Measurements from ENCODE around the gene TXNRD1. TPM values are rescaled to one million over a fixed set of nuclear protein-coding genes. Genes with fewer than 3 reads are reported as not detected.

Gene TXNRD1
- total RNA-seq, 2 donors from 2014 or later = 35.9 to 36.6 TPM

DNA sequence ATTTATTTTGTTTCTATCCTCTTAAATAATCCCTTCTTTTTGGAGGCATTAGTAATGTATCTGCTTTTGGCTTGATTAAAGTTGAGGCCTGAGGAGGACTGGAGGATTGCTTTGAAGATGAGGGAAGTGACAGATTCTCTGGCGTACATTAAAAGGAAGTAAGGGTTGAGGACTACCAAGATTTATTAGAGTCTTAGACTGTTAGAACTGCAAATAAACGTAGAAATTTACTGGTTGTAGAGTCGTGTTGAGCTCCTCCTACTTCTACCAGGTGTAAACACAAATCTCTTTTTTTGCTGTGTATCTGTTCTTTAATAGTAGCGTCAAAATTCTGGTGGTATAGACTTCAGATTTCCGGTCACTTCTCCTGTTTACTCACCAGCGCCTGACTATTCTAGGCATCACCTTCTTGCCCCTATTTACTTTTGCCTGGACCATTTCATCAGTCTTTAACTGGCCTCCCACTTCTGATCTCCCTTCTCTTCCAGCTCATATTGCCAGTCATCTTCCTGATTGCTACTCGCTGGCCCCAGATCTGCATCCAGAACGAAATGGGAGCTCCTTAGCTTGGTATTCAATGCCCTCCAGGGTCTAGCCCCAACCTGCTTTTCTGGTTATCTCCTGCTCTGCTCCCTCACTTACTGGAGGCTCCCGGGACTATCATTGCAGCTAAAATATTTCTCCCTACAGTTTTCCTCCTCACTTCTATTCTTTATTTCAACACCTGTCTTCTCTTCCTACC, 79.5 kb downstream of the TXNRD1 start:
- Histone ChIP-seq H3K9me3 (no peaks in the 10 kb centered on the region), H3K27me3 (no peaks in the 10 kb centered on the region), H3K4me3 (no peak overlapping the region), H3K27ac (no peak overlapping the region), H3K4me1 (no peaks in the 10 kb centered on the region), H3K36me3 (replicated peaks in 1 of 2; ENCODE audit: insufficient read depth in 1 of 2, low read depth in 2 of 2) (no peaks in the 10 kb centered on the region)
- TF ChIP-seq POLR2A (IDR thresholded peaks at IDR 0.05) = no peak
- TF ChIP-seq, protein P1, sequence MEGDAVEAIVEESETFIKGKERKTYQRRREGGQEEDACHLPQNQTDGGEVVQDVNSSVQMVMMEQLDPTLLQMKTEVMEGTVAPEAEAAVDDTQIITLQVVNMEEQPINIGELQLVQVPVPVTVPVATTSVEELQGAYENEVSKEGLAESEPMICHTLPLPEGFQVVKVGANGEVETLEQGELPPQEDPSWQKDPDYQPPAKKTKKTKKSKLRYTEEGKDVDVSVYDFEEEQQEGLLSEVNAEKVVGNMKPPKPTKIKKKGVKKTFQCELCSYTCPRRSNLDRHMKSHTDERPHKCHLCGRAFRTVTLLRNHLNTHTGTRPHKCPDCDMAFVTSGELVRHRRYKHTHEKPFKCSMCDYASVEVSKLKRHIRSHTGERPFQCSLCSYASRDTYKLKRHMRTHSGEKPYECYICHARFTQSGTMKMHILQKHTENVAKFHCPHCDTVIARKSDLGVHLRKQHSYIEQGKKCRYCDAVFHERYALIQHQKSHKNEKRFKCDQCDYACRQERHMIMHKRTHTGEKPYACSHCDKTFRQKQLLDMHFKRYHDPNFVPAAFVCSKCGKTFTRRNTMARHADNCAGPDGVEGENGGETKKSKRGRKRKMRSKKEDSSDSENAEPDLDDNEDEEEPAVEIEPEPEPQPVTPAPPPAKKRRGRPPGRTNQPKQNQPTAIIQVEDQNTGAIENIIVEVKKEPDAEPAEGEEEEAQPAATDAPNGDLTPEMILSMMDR (IDR thresholded peaks at IDR 0.05) = no peak
- DNase-seq (no peak), ATAC-seq (no peak)
- intact Hi-C loops (cut with DNase I) = no loop called here
- WGBS, 2 donors = 71 to 82% methylated on average over 9 of the region's 9 CpGs

DNA sequence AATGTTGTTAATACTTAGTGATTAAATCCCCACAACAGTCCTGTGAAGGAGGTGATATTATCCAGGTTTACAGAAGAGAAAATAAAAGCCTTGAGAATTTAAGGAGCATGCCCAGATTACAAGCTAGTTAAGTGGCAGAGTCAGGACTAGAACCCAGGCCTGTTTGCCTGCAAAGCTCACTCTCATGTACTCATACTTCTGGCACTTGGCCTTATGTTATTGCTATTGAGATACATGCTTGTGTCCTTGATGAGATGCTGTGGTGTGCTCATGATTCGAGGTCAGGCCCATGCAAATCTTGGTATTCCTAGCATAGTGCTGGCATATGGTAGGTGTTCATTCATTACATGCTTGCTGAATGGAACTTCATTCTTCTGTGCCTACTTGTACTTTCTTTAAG, 80.4 kb downstream of the TXNRD1 start:
- Histone ChIP-seq H3K27me3 (no peaks in the 10 kb centered on the region), H3K27ac (no peak overlapping the region), H3K36me3 (replicated peaks in 1 of 2; ENCODE audit: insufficient read depth in 1 of 2, low read depth in 2 of 2) (no peaks in the 10 kb centered on the region), H3K4me3 (no peak overlapping the region), H3K9me3 (no peaks in the 10 kb centered on the region), H3K4me1 (no peaks in the 10 kb centered on the region)
- TF ChIP-seq, protein P1 (IDR thresholded peaks at IDR 0.05) = no peak
- TF ChIP-seq POLR2A (IDR thresholded peaks at IDR 0.05) = no peak
- WGBS, 2 donors = 73 to 84% methylated on average over 1 of the region's 1 CpG
- intact Hi-C loops (cut with DNase I) = no loop called here
- ATAC-seq (no peak), DNase-seq (no peak)

DNA sequence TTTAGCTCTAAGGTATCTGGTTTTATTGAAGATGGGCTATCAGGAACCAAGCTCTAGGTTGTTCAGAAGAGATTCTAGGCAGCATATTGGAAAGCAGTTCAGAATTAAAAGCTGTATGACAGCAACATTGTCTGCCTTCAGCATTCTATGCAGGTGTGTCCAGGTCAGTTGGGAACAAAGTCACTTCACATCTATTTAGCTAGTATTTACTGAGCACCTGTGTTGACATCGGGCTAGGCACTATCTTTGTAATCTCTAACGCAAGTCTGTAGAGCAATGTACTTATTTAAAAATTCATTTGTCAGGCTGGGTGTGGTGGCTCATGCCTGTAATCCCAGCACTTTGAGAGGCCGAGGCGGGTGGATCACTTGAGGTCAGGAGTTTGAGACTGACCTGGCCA, 81.1 kb downstream of the TXNRD1 start:
- Histone ChIP-seq H3K9me3 (no peaks in the 10 kb centered on the region), H3K4me3 (no peak overlapping the region), H3K27ac (no peak overlapping the region), H3K27me3 (no peaks in the 10 kb centered on the region), H3K4me1 (no peaks in the 10 kb centered on the region), H3K36me3 (replicated peaks in 1 of 2; ENCODE audit: insufficient read depth in 1 of 2, low read depth in 2 of 2) (no peaks in the 10 kb centered on the region)
- intact Hi-C loops (cut with DNase I) = no loop called here
- no peak for TF ChIP-seq POLR2A (IDR thresholded peaks at IDR 0.05)
- DNase-seq (no peak), ATAC-seq (no peak)
- WGBS, 2 donors = 61 to 62% methylated on average over 4 of the region's 4 CpGs

DNA sequence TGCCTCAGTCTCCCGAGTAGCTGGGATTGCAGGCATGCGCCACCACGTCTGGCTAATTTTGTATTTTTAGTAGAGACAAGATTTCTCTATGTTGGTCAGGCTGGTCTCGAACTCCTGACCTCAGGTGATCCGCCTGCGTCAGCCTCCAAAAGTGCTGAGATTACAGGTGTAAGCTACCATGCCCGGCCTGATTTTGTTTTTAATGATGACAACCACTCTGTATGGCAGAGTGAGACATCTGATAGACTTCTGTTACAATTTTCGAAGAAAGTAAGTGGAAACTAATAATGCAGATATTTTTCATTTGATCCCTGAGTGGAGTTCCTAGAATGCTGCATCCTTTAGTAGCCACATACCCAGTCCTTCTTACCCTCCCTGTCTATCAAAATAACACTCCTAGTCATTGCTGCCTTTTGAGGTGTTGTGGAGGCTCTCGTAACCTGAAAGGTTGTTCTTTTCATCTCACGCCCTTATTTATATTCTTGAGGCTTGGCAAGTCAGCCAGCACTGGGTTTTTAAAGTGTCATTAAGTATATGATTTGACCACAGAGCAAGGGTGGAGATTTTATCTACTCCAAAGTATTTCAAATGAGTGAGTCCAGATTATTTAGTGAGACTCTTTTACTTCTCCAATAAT, 82.0 kb downstream of the TXNRD1 start:
- no peaks in the 10 kb centered on the region for H3K4me1 ChIP-seq
- no peaks in the 10 kb centered on the region for H3K9me3 ChIP-seq
- H3K27ac ChIP-seq = no peak overlapping the region
- ATAC-seq (no peak), DNase-seq (no peak)
- H3K36me3 ChIP-seq (replicated peaks in 1 of 2; ENCODE audit: insufficient read depth in 1 of 2, low read depth in 2 of 2) = no peaks in the 10 kb centered on the region
- intact Hi-C loops (cut with DNase I) = no loop called here
- no peaks in the 10 kb centered on the region for H3K27me3 ChIP-seq
- 91 to 93% methylated on average over 10 of the region's 10 CpGs for WGBS, 2 donors
- no peak overlapping the region for H3K4me3 ChIP-seq
- TF ChIP-seq, protein P1 (IDR thresholded peaks at IDR 0.05) = no peak
- TF ChIP-seq POLR2A (IDR thresholded peaks at IDR 0.05) = no peak

DNA sequence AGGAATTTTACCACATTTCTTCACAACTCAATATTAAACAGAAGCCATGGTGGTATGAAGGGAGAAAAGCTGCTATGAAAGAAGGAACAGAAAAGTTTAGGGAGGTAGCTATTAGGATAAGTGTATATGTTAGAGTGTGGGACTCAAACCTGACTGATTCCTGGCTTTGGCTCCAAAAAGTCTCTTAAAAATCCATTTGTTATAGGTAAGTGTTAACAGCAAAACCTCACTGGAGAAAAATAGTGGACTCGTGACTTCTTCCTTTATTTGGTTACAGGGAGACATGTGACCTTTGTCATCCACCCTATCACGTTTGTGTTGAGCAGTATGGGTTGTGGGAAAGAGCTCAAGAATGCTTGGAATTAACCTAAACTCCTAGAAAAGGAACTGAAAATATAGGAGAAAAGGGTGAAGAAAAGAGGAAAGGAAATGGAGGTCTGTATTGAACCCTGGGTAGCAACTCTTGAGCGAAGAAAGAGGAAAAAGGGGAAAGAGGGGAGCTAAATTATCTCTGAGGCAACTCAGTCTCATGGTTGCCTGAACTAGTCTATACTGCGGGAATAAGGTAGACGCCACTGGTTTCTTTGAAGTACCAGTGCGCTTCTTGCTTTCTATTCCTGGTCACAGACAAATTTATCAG, 84.4 kb downstream of the TXNRD1 start:
- intact Hi-C loops (cut with DNase I) = no loop called here
- TF ChIP-seq, protein P1 (IDR thresholded peaks at IDR 0.05) = no peak
- no peak for TF ChIP-seq POLR2A (IDR thresholded peaks at IDR 0.05)
- no peak overlapping the region for H3K4me3 ChIP-seq
- H3K27ac ChIP-seq = no peak overlapping the region
- H3K9me3 ChIP-seq = no peaks in the 10 kb centered on the region
- H3K4me1 ChIP-seq = peaks cover 15% of the 10 kb centered on the region
- H3K27me3 ChIP-seq = no peaks in the 10 kb centered on the region
- H3K36me3 ChIP-seq (replicated peaks in 1 of 2; ENCODE audit: insufficient read depth in 1 of 2, low read depth in 2 of 2) = no peaks in the 10 kb centered on the region
- WGBS, 2 donors = 70 to 74% methylated on average over 6 of the region's 6 CpGs
- DNase-seq (no peak), ATAC-seq (no peak)

Measured in body of pancreas (tissue), 4 donors.